Measurements from ENCODE around the gene PLEKHA7.

DNA sequence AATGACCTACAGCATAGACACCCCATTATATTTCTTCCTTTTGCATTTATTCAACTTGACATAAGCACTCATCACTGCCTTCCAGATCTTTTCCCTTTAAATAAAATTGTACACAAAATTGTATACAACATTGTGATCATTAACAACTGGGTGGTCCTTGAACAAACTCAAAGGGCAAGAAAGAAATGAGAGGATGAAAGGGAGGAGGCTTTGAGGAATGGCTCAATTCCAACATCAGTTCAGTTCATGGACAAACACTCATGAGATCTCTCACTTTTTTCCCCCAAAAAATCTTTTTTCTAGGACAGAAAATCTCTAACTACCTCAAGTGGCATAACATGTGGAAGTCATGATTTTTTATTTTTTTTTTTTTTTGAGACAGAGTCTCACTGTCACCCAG, 113.7 kb downstream of the PLEKHA7 start:
- no peak for TF ChIP-seq EZH2 (IDR thresholded peaks at IDR 0.05; ENCODE audit: low read length)
- TF ChIP-seq, protein P1, sequence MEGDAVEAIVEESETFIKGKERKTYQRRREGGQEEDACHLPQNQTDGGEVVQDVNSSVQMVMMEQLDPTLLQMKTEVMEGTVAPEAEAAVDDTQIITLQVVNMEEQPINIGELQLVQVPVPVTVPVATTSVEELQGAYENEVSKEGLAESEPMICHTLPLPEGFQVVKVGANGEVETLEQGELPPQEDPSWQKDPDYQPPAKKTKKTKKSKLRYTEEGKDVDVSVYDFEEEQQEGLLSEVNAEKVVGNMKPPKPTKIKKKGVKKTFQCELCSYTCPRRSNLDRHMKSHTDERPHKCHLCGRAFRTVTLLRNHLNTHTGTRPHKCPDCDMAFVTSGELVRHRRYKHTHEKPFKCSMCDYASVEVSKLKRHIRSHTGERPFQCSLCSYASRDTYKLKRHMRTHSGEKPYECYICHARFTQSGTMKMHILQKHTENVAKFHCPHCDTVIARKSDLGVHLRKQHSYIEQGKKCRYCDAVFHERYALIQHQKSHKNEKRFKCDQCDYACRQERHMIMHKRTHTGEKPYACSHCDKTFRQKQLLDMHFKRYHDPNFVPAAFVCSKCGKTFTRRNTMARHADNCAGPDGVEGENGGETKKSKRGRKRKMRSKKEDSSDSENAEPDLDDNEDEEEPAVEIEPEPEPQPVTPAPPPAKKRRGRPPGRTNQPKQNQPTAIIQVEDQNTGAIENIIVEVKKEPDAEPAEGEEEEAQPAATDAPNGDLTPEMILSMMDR (optimal IDR thresholded peaks at IDR 0.05 in 1 of 3, IDR thresholded peaks at IDR 0.05 in 1 of 3, conservative IDR thresholded peaks at IDR 0.05 in 1 of 3; ENCODE audit: extremely low read depth in 1 of 3, insufficient read depth in 2 of 3, low read length in 3 of 3) = no peak

Measured in keratinocyte (primary cell).